Inflammatory macrophage treated with lipopolysaccharide for 4 hours (primary cell): ENCODE data around the gene UBE2A.

Source experiments
- DNase-seq: peaks from one replicate; pipeline ENCODE4 v3.0.0-alpha.2; 2020

UBE2A gene

GRCh38 chrX:119574394-119575266 is at the start of gene UBE2A:
TSS of gene UBE2A (plus strand) at chrX:119574563. CDS start at chrX:119574712, 149 bp downstream.
- peak; percentile 89 for DNase-seq

- DNase-seq: peak; percentile 68
Measured at GRCh38 chrX:119529345-119530276, 44.8 kb upstream of the UBE2A start.

- DNase-seq: no peak
Measured at GRCh38 chrX:119537487-119537886, 36.9 kb upstream of the UBE2A start.

- no peak for DNase-seq
Measured at GRCh38 chrX:119539872-119540271, 34.5 kb upstream of the UBE2A start.

- no peak for DNase-seq
Measured at GRCh38 chrX:119541188-119541587, 33.2 kb upstream of the UBE2A start.

GRCh38 chrX:119549327-119550016 is 24.9 kb upstream of the UBE2A start:
- DNase-seq: no peak

- DNase-seq: no peak
Measured at GRCh38 chrX:119552508-119552907, 21.9 kb upstream of the UBE2A start.

GRCh38 chrX:119565107-119565663 is 9.2 kb upstream of the UBE2A start, which contains the start of gene STEEP1:
TSS of gene STEEP1 (minus strand) at chrX:119565409. CDS start at chrX:119565355, 54 bp downstream.
- DNase-seq: peak; percentile 92

GRCh38 chrX:119570351-119570835 is 4.0 kb upstream of the UBE2A start:
- DNase-seq: no peak

- DNase-seq: no peak
Measured at GRCh38 chrX:119573222-119573621, 1.1 kb upstream of the UBE2A start.

- peak; percentile 41 for DNase-seq
Measured at GRCh38 chrX:119573840-119574393, 446 bp upstream of the UBE2A start.

GRCh38 chrX:119579414-119579813 is 5.1 kb downstream of the UBE2A start:
- no peak for DNase-seq

GRCh38 chrX:119583431-119584059 is 9.2 kb downstream of the UBE2A start:
- DNase-seq: no peak

GRCh38 chrX:119589810-119590209 is 15.4 kb downstream of the UBE2A start:
- DNase-seq: no peak

GRCh38 chrX:119602701-119603255 is 28.4 kb downstream of the UBE2A start:
- no peak for DNase-seq

- no peak for DNase-seq
Measured at GRCh38 chrX:119604766-119605463, 30.6 kb downstream of the UBE2A start.

GRCh38 chrX:119605464-119606279 is 31.3 kb downstream of the UBE2A start:
- DNase-seq: peak; percentile 18

- DNase-seq: peak; percentile 94
Measured at GRCh38 chrX:119606280-119607017, 32.1 kb downstream of the UBE2A start, which contains the start of gene NKRF. TSS of gene NKRF (minus strand) at chrX:119606424.

- DNase-seq: no peak
Measured at GRCh38 chrX:119607018-119607389, 32.6 kb downstream of the UBE2A start.
